A549 treated with GW870086 at 1 μM for 4 hours (cell line): ENCODE measurements around the gene FKBP4. TPM values are rescaled to one million over a fixed set of nuclear protein-coding genes. Genes with fewer than 3 reads are reported as not detected.

Source experiments
- total RNA-seq: library from RNA; stranded (reverse); fragments of 200-300 nt; extraction: Qiagen RNA extraction; gene quantifications from 5 replicates; pipeline ENCODE4 v1.2.3, GENCODE V29; 2022; ENCODE audit warnings: low read depth

FKBP4 gene, protein sequence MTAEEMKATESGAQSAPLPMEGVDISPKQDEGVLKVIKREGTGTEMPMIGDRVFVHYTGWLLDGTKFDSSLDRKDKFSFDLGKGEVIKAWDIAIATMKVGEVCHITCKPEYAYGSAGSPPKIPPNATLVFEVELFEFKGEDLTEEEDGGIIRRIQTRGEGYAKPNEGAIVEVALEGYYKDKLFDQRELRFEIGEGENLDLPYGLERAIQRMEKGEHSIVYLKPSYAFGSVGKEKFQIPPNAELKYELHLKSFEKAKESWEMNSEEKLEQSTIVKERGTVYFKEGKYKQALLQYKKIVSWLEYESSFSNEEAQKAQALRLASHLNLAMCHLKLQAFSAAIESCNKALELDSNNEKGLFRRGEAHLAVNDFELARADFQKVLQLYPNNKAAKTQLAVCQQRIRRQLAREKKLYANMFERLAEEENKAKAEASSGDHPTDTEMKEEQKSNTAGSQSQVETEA
- 88.5 to 107 TPM (median 103 TPM) in 5 replicates for total RNA-seq

DNA sequence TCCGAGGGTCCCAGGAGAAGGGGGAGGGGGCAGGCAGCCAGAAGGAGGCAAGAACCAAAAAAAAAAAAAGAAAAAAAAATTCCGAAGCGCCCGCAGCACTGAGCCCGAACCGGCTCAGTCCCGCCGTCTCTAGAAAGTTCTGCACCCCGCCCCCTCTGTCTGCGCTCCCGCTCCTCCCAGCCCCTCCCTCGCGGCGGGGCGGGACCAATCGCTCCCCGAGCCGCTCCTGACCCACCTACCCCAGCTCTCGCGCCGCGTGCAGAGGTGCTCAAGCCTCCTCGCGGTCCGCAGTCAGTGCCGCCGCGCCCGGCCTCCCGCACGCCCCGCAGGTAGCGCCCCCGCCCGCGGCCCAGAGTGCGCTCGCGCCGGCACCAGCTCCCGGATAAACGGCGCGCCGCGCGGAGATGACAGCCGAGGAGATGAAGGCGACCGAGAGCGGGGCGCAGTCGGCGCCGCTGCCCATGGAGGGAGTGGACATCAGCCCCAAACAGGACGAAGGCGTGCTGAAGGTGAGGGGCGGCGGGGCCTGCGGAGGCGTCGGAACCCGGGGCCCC lies at the start of gene FKBP4:
Gene FKBP4, plus strand, starts transcription at position 235 of the 554 bp plus-strand sequence. Its CDS starts 170 bp downstream, at position 405.

DNA sequence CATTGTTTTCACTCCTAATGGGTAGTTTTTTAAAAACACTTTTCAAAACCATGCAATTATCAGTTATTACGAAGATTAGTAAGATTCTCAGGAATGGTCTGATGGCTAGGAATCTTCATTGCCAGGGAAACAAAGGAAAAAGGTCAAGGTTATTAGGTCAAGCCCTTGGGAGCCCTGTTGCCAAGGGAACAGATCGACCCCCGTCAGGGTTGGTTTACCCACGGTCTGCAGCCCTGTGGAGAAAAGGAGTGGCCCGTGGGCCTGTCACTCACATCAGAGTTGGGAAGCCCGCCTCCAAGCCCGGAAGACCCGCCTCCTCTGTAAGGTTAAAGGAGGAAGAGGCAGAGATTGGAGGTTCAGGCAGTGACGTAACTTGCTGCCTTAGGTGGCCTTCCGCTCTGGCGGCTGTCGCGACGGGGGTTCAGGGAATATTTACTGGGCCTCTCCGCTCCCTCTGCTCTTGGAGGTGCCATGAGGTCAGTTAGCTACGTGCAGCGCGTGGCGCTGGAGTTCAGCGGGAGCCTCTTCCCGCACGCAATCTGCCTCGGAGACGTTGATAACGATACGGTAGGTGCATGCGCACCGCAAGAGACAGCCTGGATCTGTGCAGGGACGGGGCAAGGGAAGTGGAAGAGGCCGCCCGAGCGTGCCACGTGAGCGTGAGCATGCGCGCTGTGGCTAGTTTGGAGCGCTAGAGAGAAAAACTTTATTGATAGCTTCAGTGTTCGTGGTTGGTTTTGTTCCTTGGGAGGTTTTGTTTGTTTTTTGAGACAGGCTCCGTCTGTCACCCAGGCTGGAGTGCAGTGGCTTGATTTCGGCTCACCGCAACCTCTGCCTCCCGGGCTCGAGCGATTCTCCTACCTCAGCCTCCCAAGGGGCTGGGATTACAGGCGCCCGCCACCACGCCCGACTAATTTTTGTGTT lies 17.8 kb downstream of the FKBP4 start, which contains the start of gene ITFG2:
Gene ITFG2, plus strand, starts transcription at position 379 of the 924 bp plus-strand sequence. Its CDS starts 93 bp downstream, at position 472.

DNA sequence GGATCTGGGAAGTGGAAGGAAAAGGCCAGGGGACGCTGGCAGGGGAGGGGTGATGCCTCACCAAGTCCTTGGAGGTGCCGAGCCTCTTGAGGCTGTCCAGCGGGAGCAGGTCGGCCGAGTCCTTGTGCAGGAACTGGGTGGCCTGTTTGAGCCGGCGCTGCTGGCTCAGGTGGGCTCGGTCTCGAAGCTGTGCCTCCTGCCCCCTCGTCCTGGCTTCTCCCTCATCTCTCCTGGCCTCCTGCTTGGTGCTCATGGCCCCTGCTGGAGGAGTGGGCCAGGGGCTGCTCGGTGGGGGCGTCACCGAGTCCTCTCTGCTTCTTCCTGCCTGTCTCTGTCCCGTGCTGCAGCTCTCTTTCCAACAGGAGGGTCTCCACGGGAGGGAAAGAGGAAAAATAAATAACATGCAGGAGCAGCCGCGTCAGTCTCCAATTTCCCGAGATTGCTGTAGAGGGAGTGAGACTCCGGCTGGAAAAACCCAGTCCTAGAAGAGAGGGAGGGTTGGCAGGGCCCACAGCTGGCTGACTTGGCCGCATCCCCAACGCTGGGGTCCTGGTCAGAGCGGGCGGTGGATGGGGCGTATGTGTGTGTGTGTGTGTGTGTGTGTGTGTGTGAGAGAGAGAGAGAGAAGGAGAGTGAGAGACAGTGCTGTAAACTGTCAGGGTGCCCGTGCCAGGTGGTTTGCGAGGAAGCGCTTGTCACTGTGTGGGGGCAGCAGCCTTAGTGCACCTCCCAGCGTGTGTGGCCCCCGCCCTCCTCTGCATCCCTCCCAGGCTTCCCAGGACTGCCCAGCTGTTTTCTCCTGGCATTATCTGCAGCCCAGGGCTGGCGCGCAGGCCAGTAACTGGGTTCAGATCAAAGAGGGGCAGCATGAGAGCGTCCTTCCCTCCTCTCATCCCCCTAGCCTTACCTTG lies 40.1 kb downstream of the FKBP4 start, which contains the start of gene NRIP2:
Gene NRIP2, minus strand, starts transcription at position 455 of the 911 bp plus-strand sequence. Its CDS starts 52 bp downstream, at position 403.

Other genes starting within 250 kb of the FKBP4 start
- gene ITFG2, start 17.7 kb downstream of the FKBP4 start, total RNA-seq: 12.9 to 18.3 TPM (median 14.5 TPM) in 5 replicates
- not detected in 5 replicates for gene NRIP2, start 40.1 kb downstream of the FKBP4 start, total RNA-seq
- gene TEX52, start 62.1 kb downstream of the FKBP4 start, total RNA-seq: not detected in 5 replicates
- 81.4 to 98.0 TPM (median 90.6 TPM) in 5 replicates for gene FOXM1, start 82.2 kb downstream of the FKBP4 start, total RNA-seq
- 35.9 to 44.3 TPM (median 42.5 TPM) in 5 replicates for gene RHNO1, start 82.3 kb downstream of the FKBP4 start, total RNA-seq
- gene TULP3, start 95.9 kb downstream of the FKBP4 start, total RNA-seq: 15.9 to 20.1 TPM (median 19.3 TPM) in 5 replicates
- gene TEAD4, start 164.4 kb downstream of the FKBP4 start, total RNA-seq: 36.6 to 46.0 TPM (median 45.1 TPM) in 5 replicates